HCT116 (cell line): ENCODE measurements around the gene TMEM60. TPM values are rescaled to one million over a fixed set of nuclear protein-coding genes. Genes with fewer than 3 reads are reported as not detected.

Source experiments
- ATAC-seq: fragments of 200-7000 bp; cut with Tn5 transposase; 2 replicates; pipeline ENCODE4 v1.9.1; 2020; ENCODE audit warnings: mild to moderate bottlenecking, moderate library complexity
- BruUV-seq: library from RNA; stranded (reverse); fragments of 400-500 nt; replicated peaks from 2 replicates; lab custom pipeline; 2021; lab: Mats Ljungman, UMichigan
- CTCF ChIA-PET: fragments of 300-600 bp; sonication (Branson Sonifier 250); formaldehyde crosslinking; loops from one replicate; lab custom pipeline; 2021; ENCODE audit warnings: antibody characterized with exemption; lab: Charles Lee
- POLR2A ChIA-PET: fragments of 300-600, 350-600 bp; sonication (Branson Sonifier 250); formaldehyde crosslinking; loops from one replicate; lab custom pipeline; 2021; ENCODE audit warnings: antibody characterized with exemption; lab: Charles Lee
- RAD21 ChIA-PET, 2 experiments: fragments of 300-600 bp; sonication (Branson Sonifier 250); formaldehyde crosslinking; loops; one replicate each; lab custom pipeline; 2023; ENCODE audit warnings: low total read pairs in 2 of 2; ENCODE audit not compliant: uncharacterized antibody in 2 of 2, unreplicated experiment in 2 of 2, low non-redundant PET in 1 of 2; lab: Charles Lee
- DNase-seq: peaks from one replicate; pipeline ENCODE4 v3.0.0-alpha.2; 2010; ENCODE audit warnings: low read depth, low spot score
- H2AFZ ChIP-seq: fragments of 200-600 bp; shearing (Covaris generic), sonication (generic); 2 replicates; pipeline ENCODE4 v1.6.1; 2017; ENCODE audit warnings: low read depth, mixed run types, mixed read lengths, antibody characterized with exemption, low read length; ENCODE audit not compliant: poor library complexity, severe bottlenecking
- H3K27ac ChIP-seq: 2 replicates; pipeline ENCODE4 v1.5.1; 2012; ENCODE audit warnings: low read depth, low read length
- H3K27me3 ChIP-seq: fragments of 200-600 bp; sonication (generic); 2 replicates; pipeline ENCODE4 v1.6.1; 2016; ENCODE audit warnings: mixed run types, low read length, mixed read lengths; ENCODE audit not compliant: insufficient read depth
- H3K36me3 ChIP-seq, 2 experiments: fragments of 200-500 bp in 1 of 2; fragments of 200-600 bp in 1 of 2; sonication (Bioruptor generic) in 1 of 2; sonication (generic) in 1 of 2; 2 replicates each; pipeline versions ENCODE4 v1.5.1 to v1.6.1; 2014 to 2016; ENCODE audit warnings: low read length in 2 of 2, inconsistent platforms in 1 of 2, mixed read lengths in 1 of 2, mixed run types in 1 of 2; ENCODE audit not compliant: insufficient read depth in 2 of 2, control insufficient read depth in 1 of 2
- H3K4me1 ChIP-seq, 2 experiments: fragments of 200-600 bp in 1 of 2; sonication (generic) in 1 of 2; 2 replicates each; pipeline versions ENCODE4 v1.5.1 to v1.6.1; 2012 to 2017; ENCODE audit warnings: low read length in 2 of 2, inconsistent platforms in 1 of 2, mild to moderate bottlenecking in 1 of 2, mixed read lengths in 1 of 2, mixed run types in 1 of 2, moderate library complexity in 1 of 2; ENCODE audit not compliant: insufficient read depth in 2 of 2, control insufficient read depth in 1 of 2
- H3K4me2 ChIP-seq: fragments of 200-600 bp; sonication (generic); 2 replicates; pipeline ENCODE4 v1.6.1; 2017; ENCODE audit warnings: mixed run types, low read length, mixed read lengths
- H3K4me3 ChIP-seq, 2 experiments: fragments of 200-600 bp in 1 of 2; sonication (generic) in 1 of 2; replicated peaks in 1 of 2; 2 replicates each; pipeline ENCODE4 v1.5.1; 2011 to 2016; ENCODE audit warnings: low read length in 2 of 2, control low read depth in 1 of 2, low read depth in 1 of 2, mild to moderate bottlenecking in 1 of 2, mixed read lengths in 1 of 2, mixed run types in 1 of 2
- H3K79me2 ChIP-seq: fragments of 200-600 bp; sonication (generic); 2 replicates; pipeline ENCODE4 v1.6.1; 2017; ENCODE audit warnings: mild to moderate bottlenecking, mixed run types, low read length, moderate library complexity, mixed read lengths; ENCODE audit not compliant: insufficient read depth
- H3K9ac ChIP-seq: fragments of 200-600 bp; sonication (generic); 2 replicates; pipeline ENCODE4 v1.6.1; 2016; ENCODE audit warnings: low read length, mixed read lengths
- H3K9me2 ChIP-seq: fragments of 200-600 bp; sonication (generic), shearing (Covaris generic); 2 replicates; pipeline ENCODE4 v1.6.1; 2017; ENCODE audit warnings: mixed run types, mild to moderate bottlenecking, moderate library complexity; ENCODE audit not compliant: insufficient read depth
- H3K9me3 ChIP-seq, 2 experiments: fragments of 200-500 bp in 1 of 2; fragments of 200-600 bp in 1 of 2; sonication (Bioruptor generic) in 1 of 2; sonication (generic) in 1 of 2; 2 replicates each; pipeline ENCODE4 v1.6.1; 2014 to 2017; ENCODE audit warnings: low read length in 2 of 2, mixed read lengths in 2 of 2, inconsistent platforms in 1 of 2, low read depth in 1 of 2, mild to moderate bottlenecking in 1 of 2, mixed run types in 1 of 2, moderate library complexity in 1 of 2; ENCODE audit not compliant: control insufficient read depth in 1 of 2, insufficient read depth in 1 of 2
- H4K20me1 ChIP-seq: fragments of 200-600 bp; sonication (generic), shearing (Covaris generic); 2 replicates; pipeline ENCODE4 v1.6.1; 2017; ENCODE audit warnings: mixed run types, mild to moderate bottlenecking, moderate library complexity; ENCODE audit not compliant: insufficient read depth
- CEBPB ChIP-seq: IDR thresholded peaks from 2 replicates; pipeline ENCODE4 v1.6.1; 2012; ENCODE audit warnings: low read depth
- EGR1 ChIP-seq: IDR thresholded peaks from 2 replicates; pipeline ENCODE4 v1.6.1; 2012; ENCODE audit warnings: low read depth
- ELF1 ChIP-seq: IDR thresholded peaks from 2 replicates; pipeline ENCODE4 v1.6.1; 2012; ENCODE audit warnings: low read depth, borderline replicate concordance
- EZH2 ChIP-seq: fragments of 200-600 bp; sonication (generic); IDR thresholded peaks from 2 replicates; pipeline ENCODE4 v1.6.1; 2017; ENCODE audit warnings: antibody characterized with exemption, mixed run types
- FOSL1 ChIP-seq: IDR thresholded peaks from 2 replicates; pipeline ENCODE4 v1.6.1; 2012; ENCODE audit warnings: low read depth
- JUND ChIP-seq: IDR thresholded peaks from 2 replicates; pipeline ENCODE4 v1.6.1; 2012
- POLR2A ChIP-seq: IDR thresholded peaks from 2 replicates; pipeline ENCODE4 v1.7.0; 2011; ENCODE audit warnings: borderline replicate concordance; ENCODE audit not compliant: insufficient read depth, insufficient read length; ENCODE audit errors: extremely low read depth
- RAD21 ChIP-seq: IDR thresholded peaks from 2 replicates; pipeline ENCODE4 v1.6.1; 2012; ENCODE audit warnings: low read depth, mild to moderate bottlenecking
- REST ChIP-seq: IDR thresholded peaks from 2 replicates; pipeline ENCODE4 v1.6.1; 2012; ENCODE audit warnings: low read depth
- SP1 ChIP-seq: IDR thresholded peaks from 2 replicates; pipeline ENCODE4 v1.6.1; 2012; ENCODE audit warnings: low read depth
- SRF ChIP-seq: IDR thresholded peaks from 2 replicates; pipeline ENCODE4 v1.6.1; 2012; ENCODE audit warnings: low read depth
- YY1 ChIP-seq: IDR thresholded peaks from 2 replicates; pipeline ENCODE4 v1.6.1; 2011; ENCODE audit warnings: low read length, low read depth, moderate library complexity, mild to moderate bottlenecking; ENCODE audit not compliant: insufficient replicate concordance; ENCODE audit errors: extremely low read depth
- ZFX ChIP-seq: fragments of 450-650 bp; IDR thresholded peaks from 2 replicates; pipeline ENCODE4 v1.6.1; 2017
- ZNF274 ChIP-seq: fragments of 200-500 bp; sonication (Bioruptor generic); IDR thresholded peaks from 2 replicates; pipeline ENCODE4 v1.6.1; 2014; ENCODE audit warnings: mild to moderate bottlenecking, low read depth, low read length, inconsistent platforms
- intact Hi-C: fragments of 100-400 bp; cut with micrococcal nuclease; formaldehyde crosslinking; loops from 2 replicates; pipeline ENCODE4 v1.10.0; 2022
- total RNA-seq: library from RNA; stranded (reverse); gene quantifications from one replicate; pipeline ENCODE4 v1.2.1, GENCODE V29; 2021; ENCODE audit not compliant: unreplicated experiment
- TF ChIP-seq, protein P1 (sequence below): IDR thresholded peaks from 2 replicates; pipeline ENCODE4 v1.6.1; 2012

The TMEM60 gene
- total RNA-seq, 1 experiment from 2014 or later: 10.3 TPM

DNA sequence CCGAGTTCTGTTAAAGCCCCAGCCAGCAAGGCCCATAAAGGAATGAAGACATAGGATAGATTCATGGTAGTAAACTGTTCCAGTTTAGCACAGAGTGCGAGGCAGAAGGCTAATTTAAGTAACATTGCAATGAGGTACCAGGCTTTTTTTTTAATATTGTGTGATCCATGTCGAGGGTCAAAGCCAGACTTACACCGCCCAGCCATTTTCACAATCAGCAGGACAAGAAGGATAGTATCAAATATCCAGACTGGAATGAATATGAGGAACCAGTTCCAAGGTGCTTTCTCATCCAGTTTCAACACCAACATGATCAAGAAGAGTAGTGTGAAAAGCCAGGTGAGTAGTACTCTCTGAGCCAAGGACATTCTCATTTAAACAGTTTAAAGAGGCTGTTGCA is 4.2 kb downstream of the TMEM60 start:
- BruUV-seq: no TSS peak
- Histone ChIP-seq H3K9me2 (no peaks in the 10 kb centered on the region), H2AFZ (no peak overlapping the region), H3K4me1 (peaks cover 0 to 10% of the 10 kb centered on the region in 2 experiments; a peak in 2 of 4 replicates), H3K27me3 (no peaks in the 10 kb centered on the region), H3K9me3 (no peaks in the 10 kb centered on the region), H3K79me2 (peaks cover 33% of the 10 kb centered on the region), H4K20me1 (no peaks in the 10 kb centered on the region), H3K4me2 (no peak overlapping the region), H3K27ac (no peak overlapping the region), H3K4me3 (no peak overlapping the region), H3K9ac (no peak overlapping the region), H3K36me3 (0 out of 4 replicates have a peak, but pooled peaks cover 0 to 4% of the 10 kb centered on the region in 2 experiments)
- TF ChIP-seq CEBPB: no peak
- no peak for TF ChIP-seq YY1
- TF ChIP-seq SP1: no peak
- TF ChIP-seq EGR1: no peak
- TF ChIP-seq, protein P1, sequence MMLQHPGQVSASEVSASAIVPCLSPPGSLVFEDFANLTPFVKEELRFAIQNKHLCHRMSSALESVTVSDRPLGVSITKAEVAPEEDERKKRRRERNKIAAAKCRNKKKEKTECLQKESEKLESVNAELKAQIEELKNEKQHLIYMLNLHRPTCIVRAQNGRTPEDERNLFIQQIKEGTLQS: no peak
- RAD21 ChIA-PET: no interaction called here
- CTCF ChIA-PET: no interaction called here
- intact Hi-C loops: no loop called here
- DNase-seq (no peak), ATAC-seq (no peak)
- POLR2A ChIA-PET: no interaction called here

DNA sequence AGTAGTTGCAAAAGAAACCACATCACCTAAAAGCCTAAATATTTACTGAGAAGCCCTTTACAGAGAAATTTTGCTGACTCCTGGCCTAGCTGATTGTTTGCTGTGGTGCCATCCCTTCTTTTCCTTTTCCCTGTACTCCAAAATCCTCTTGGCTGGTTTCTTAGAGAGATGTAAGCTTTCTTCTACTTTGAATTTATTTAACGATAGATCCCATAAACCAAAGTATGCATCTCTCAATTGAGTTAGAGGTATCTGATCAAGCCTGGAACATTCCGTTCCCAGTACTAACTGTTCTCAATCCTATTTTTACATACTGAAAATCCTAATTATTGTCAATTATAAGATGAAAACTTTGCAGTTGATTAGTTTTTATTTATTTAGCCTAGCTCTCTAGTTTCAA is 6.3 kb downstream of the TMEM60 start:
- H3K4me3 ChIP-seq: no peak overlapping the region
- TF ChIP-seq POLR2A (no peak), REST (no peak), FOSL1 (no peak), ZNF274 (no peak), SRF (no peak), ELF1 (no peak), CEBPB (no peak), EZH2 (no peak), ZFX (no peak), YY1 (no peak), JUND (no peak), RAD21 (no peak)
- TF ChIP-seq, protein P1: no peak
- no peak overlapping the region for H3K27ac ChIP-seq
- H3K4me2 ChIP-seq: no peak overlapping the region
- ATAC-seq: no peak
- no peak overlapping the region for H3K9ac ChIP-seq
- H2AFZ ChIP-seq: no peak overlapping the region
- no peaks in the 10 kb centered on the region for H4K20me1 ChIP-seq
- no TSS peak for BruUV-seq
- H3K79me2 ChIP-seq: peaks cover 22% of the 10 kb centered on the region
- intact Hi-C loops: no loop called here
- H3K27me3 ChIP-seq: no peaks in the 10 kb centered on the region
- CTCF ChIA-PET: no interaction called here
- no peaks in the 10 kb centered on the region for H3K9me3 ChIP-seq
- H3K4me1 ChIP-seq: peaks cover 0 to 5% of the 10 kb centered on the region in 2 experiments; a peak in 1 of 4 replicates
- no peaks in the 10 kb centered on the region for H3K9me2 ChIP-seq
- RAD21 ChIA-PET: no interaction called here
- no peak for DNase-seq
- POLR2A ChIA-PET: no interaction called here
- 0 out of 4 replicates have a peak, but pooled peaks cover 0 to 4% of the 10 kb centered on the region in 2 experiments for H3K36me3 ChIP-seq
